ENCODE measurements around the gene CEP57.
A peak's percentile ranks its signal among the peaks of the same experiment; 100 is the strongest.

Gene CEP57

DNA sequence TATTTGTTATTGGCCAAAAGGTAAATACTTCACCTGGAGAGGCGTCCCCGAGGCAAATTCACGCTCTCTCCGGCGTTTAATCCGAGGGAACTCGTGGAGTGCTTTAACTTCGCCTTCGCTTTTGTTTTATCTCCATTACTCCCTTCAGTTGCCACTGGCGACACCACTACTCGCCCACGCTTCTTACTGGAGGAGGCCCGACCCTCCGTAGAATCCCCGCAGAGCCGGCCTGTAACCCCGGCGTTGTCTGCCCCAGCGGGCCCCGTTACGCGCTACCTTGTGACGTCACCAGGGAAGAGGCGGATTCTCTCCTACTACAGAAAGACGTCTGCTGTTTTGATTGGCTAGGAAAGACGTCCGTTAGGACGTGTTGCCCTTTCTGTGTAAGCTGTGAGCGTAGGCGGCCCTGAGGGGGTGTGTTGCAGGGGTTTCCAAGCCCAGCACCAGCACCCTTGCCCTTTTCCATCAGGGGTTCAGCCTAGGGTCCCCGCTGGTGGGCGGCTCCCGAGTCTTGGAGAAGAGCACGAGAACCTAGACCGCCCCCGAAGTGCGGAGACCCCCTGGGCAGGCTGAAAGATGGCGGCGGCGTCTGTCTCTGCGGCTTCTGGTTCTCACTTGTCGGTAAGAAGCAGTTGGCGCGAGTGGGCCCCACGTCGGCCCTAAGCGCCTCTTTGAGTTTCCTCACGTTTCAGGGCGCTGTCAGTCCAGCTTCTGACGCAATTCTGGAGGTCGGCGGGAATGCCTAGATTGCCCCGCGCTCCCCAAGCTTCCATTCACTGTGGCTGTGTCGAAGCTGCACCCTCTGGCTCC, at the start of gene CEP57:
CEP57 (plus strand) TSS at position 376 of the 810 bp plus-strand sequence; CDS start at position 577, 201 bp downstream.
- DNase-seq: peak; percentile 81

DNA sequence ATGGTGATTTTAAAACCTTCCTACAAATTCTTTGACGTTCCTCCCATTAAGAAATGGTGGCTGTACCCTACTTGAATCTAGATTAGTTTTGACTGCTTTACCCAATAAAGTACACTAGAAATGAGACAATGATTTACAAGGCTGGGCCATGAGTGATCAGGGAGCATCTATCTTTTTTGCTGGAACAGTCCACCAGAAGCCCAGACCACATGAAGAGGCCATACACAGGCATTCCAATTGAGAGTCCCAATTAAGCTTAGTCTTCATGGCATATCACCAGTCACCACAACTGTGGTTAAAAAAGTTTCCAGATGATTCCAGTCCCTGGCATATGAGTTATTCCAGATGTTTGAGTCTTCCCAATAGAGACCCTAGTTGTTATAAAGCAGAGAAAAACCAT, 40.2 kb upstream of the CEP57 start:
- no peak for DNase-seq

- DNase-seq: no peak
Measured at GRCh38 chr11:95751515-95751914, 38.8 kb upstream of the CEP57 start.

- no peak for DNase-seq
Measured at GRCh38 chr11:95760941-95761340, 29.4 kb upstream of the CEP57 start.

DNA sequence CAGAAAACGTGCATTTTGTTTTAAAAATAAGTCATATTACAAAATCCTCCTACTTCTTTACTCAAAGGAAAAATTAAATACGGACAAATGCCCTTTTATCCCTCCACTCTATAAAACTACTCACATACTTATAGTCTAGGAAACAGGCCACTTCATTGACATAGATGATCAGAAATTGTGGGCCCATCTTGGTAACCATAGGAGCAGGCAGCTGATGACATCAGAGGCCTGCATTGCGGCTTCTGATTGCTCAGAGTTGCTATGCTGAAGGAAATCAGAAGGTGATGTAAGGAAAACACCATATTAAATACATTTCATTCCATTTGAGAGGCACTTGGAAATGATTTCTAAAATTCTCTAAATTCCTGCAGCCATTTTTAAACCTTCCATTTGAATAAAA, 27.8 kb upstream of the CEP57 start:
- no peak for DNase-seq

DNA sequence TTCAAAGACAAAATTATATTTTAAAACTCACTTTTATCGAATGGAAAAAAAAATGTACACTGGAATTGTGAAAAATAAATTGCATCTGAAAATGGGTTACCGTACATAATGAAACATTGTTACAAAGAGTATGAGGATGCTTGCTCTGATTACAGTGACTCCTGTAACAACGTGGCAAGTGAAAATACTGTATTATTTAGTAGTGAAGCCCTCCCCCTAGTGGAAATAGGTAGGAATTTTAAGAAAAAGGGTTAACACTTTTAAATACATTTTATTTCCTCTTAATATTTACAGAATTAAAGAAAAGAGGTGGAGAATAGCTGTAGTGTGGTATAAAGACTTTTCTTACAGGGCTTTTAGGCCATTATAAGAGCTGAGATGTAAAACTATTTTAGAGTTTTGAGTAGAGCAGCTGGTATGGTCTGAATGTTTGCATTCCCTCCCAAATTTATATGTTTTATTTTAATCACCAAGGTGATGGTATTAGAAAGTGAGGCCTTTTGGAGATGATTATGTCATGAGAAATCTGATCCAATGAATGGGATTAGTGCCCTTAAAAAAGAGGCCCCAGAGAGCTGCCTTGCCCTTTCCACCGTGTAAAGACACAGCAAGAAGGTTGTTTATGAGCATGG, 25.9 kb upstream of the CEP57 start:
- peak; percentile 11 for DNase-seq

- DNase-seq: no peak
Measured at GRCh38 chr11:95766701-95767100, 23.6 kb upstream of the CEP57 start.

- DNase-seq: no peak
Measured at GRCh38 chr11:95767498-95767897, 22.8 kb upstream of the CEP57 start.

GRCh38 chr11:95768521-95768920, 21.8 kb upstream of the CEP57 start:
- DNase-seq: no peak

- DNase-seq: no peak
Measured at GRCh38 chr11:95776859-95777258, 13.4 kb upstream of the CEP57 start.

GRCh38 chr11:95778699-95779098, 11.6 kb upstream of the CEP57 start:
- DNase-seq: no peak

DNA sequence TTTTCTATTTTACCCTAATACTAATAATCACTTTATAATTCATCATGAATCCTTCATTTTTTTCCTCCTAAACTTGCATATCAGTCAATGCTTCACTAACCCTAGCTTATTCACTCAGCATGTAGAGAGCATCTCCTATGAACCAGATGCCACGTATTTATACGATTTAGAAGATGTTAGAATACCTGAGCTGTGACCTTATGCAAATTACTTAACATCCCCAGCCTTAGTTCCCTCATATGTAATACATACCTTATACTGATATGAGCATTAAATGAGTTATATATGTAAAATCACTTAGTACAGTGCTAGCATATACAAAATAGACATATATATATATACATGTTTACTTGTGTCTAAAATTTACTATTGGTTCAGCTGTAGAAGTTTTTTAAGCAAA, 9.8 kb upstream of the CEP57 start:
- DNase-seq: no peak

- DNase-seq: no peak
Measured at GRCh38 chr11:95788921-95789505, 1.3 kb upstream of the CEP57 start.

DNA sequence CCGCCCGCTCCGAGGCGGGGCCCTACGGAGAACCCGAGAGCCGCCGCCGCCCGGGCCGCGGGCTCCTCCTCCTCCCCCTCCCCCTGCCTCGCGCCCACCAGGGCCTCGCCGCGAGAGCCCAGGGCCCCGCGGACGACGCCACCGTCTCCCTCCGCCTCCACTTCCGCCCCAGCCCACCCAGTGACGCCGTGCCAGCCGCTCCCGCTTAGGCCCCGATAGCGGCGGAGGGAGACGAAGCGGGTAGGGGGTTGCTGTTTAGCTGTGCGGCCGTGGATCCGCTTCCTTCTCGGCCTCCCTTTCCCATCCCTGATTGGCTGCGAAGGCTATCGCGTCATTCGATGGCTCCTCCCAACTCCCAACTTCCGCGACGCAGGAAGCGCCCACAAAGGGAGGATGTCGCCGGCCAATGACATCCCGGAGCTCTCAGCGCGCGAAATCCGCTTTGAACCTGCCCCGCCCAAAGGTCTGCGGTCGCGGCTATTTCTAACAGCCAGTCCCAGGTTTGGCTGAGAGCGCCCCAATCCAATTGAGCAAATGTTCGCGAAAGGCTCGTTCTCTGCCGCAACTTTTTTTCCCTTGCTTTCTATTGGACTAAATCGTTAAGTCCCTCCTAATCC, 684 bp upstream of the CEP57 start, which contains the start of gene FAM76B:
FAM76B (minus strand) TSS at position 277 of the 617 bp plus-strand sequence. CDS start 304 bp downstream, outside the sequence.
- peak; percentile 94 for DNase-seq

DNA sequence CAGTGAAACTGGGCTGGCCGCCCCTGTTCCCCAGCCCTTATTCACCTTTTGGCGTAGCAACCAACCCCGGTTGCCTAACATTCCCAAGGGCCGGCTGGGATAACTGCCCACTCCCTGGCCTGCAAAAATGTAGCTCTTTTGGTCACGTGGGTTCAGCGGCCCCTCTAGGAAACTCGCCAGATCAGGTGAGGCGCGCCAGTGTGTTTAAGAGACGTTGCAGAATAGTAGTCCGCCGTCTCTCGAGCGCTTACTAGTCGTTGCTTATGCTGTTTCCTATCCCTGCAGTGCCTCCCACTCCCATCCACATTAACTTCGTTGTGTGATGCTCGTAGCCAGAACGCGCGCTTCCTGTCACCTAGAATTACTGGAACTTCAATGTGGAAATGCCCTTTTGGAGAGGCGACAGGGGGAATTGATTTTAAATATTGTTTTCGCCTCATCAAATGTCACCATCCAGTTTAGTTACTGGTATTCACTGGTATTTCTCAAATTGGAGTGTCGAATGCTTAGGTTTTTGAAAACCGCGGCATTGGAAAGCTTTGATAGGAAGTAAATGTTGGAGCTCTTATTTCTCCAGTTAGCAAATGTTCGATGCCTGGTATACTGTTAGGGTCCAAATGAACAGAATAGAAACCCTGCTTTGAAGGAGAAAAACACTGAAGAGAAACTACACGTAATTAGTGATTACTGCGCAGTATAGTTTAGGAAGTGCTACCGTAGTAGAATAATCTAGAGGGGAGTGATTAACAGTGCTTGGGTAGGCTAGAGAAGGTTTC, 823 bp downstream of the CEP57 start:
- peak; percentile 40 for DNase-seq

GRCh38 chr11:95791709-95792033, 1.4 kb downstream of the CEP57 start:
- no peak for DNase-seq

- no peak for DNase-seq
Measured at GRCh38 chr11:95792200-95792599, 1.9 kb downstream of the CEP57 start.

DNA sequence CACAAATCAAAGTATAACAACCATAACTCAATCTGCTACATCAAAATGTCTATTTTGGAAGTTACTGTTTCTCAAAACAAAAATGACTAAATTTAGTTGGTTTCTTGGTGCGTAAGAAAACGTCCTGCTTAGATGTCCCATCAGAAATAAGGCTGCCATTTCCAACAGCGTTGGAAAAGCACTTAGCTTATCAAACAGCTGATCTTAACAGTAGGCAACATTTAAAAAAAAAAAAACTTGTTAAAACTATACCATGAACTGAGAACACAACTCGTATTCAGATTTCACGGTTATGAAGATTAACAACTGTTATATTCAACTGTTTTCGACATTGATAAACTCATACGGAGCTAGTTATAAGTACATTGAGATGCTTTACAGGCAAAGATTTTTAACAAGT, 2.4 kb downstream of the CEP57 start:
- DNase-seq: no peak

GRCh38 chr11:95793116-95793515, 2.8 kb downstream of the CEP57 start:
- DNase-seq: no peak

DNA sequence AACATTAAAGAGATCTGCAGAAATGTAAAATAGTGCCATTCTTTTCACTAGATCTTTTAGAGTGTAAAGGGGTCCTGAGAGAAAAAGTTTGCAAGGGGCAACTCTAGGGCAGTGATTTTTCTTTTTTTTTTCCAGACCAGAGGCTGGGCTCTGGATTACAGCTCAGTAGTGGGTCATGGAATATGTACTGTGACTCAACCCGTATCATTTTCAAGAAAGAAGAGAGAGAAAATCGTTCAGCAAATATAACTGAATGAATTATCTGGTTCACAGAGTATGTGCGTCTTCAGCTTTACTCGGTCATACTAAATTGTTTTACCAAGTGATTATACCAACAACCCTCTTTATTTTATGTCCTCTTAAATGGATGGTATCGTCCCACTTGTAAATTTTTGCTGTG, 3.8 kb downstream of the CEP57 start:
- DNase-seq: no peak

DNA sequence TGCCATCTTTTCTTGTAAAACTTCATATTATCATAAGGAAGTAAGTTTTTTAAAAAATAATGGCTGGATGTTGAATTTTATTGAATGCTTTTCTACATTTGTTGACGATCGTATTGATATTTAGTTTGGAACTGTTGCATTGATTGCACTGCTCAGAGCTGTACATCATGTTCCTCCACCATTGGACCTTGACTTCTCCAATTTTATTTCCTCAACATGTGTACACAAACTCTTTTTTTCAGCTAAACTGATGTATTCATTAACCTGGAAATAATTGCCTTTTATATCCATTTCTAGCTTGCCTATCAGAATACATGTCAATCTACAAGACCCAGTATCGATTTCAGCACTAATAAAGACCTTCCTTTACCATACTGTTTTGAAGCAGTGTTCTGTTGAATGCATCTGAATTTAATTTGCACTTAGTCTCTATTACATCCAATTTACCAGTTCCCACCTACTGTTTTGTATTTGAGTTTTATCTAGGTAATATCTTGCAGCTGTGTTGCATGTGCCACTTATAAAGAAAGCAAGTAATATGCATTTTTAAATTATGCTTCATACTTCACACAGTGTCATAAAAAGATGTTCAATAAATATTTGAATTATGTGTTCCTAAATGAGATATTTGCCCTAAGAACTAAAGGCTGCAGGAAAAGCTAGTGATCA, 5.5 kb downstream of the CEP57 start:
- DNase-seq: peak; percentile 21

DNA sequence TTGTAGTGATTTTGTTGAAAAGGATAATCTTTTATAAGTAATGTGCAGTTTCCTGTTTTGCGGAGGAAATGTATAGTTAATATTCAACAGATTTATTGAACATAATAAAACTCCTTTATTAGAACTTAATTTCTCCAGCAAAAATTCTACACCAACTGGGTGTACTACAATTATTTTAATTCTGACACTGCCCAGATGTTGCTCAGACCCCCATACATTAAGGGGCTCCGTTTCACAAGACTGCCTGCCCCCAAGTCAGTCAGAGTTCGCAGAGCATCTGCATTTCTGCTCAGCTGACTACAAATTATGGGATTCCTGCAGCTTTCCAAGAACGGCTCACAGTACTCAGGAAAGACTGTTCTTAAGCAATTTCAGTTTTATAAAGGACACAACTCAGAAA, 6.2 kb downstream of the CEP57 start:
- no peak for DNase-seq

All from NCI-H748 treated with DMSO at 0.1 percent for 48 hours (cell line).